HepG2 (cell line): Measurements from ENCODE around the gene LLGL2. TPM values are rescaled to one million over a fixed set of nuclear protein-coding genes. Genes with fewer than 3 reads are reported as not detected.

Experiments
- ASH2L ChIP-seq: fragments of 300-600, 200-600 bp; sonication (generic); IDR thresholded peaks from 2 replicates; pipeline ENCODE4 v1.7.0; 2017; ENCODE audit warnings: low read depth, mild to moderate bottlenecking, moderate library complexity, mixed read lengths, low read length; ENCODE audit not compliant: insufficient read length
- EHMT2 ChIP-seq: fragments of 200-600 bp; sonication (generic); IDR thresholded peaks from 2 replicates; pipeline ENCODE4 v1.7.0; 2017; ENCODE audit warnings: antibody characterized with exemption, low read depth, low read length, borderline replicate concordance
- GTF3A ChIP-seq: sonication (generic); formaldehyde crosslinking; conservative IDR thresholded peaks from 2 replicates; pipeline ENCODE4 v1.4.0; 2020; ENCODE audit warnings: mild to moderate bottlenecking, missing genetic modification reagents
- ISL2 ChIP-seq: sonication (generic); formaldehyde crosslinking; IDR thresholded peaks from 2 replicates; pipeline ENCODE4 v1.5.0; 2020; ENCODE audit warnings: missing genetic modification reagents
- NFE2L2 ChIP-seq: fragments of 150-350 bp; IDR thresholded peaks from 2 replicates; pipeline ENCODE4 v1.6.1; 2014; ENCODE audit warnings: low read length
- NFYC ChIP-seq: IDR thresholded peaks from 2 replicates; pipeline ENCODE4 v1.6.1; 2016; ENCODE audit warnings: missing genetic modification reagents, missing compliant biosample characterization
- RFX5 ChIP-seq: IDR thresholded peaks from 2 replicates; pipeline ENCODE4 v1.6.1; 2011; ENCODE audit warnings: low read depth, low read length, improper control_type of control experiment
- RXRA ChIP-seq: sonication (generic); formaldehyde crosslinking; IDR thresholded peaks from 2 replicates; pipeline ENCODE4 v1.5.1; 2020; ENCODE audit warnings: missing genetic modification reagents
- SAFB2 ChIP-seq: sonication (generic); formaldehyde crosslinking; IDR thresholded peaks from 2 replicates; pipeline ENCODE4 v1.5.1; 2020; ENCODE audit warnings: missing genetic modification reagents, low read depth, mild to moderate bottlenecking, borderline replicate concordance
- SP1 ChIP-seq, 2 experiments: fragments of 450-650 bp in 1 of 2; sonication (generic) in 1 of 2; formaldehyde crosslinking in 1 of 2; IDR thresholded peaks; 2 replicates each; pipeline versions ENCODE4 v1.4.0 to v1.6.1; 2016 to 2020; ENCODE audit warnings: missing genetic modification reagents in 1 of 2
- U2AF1 ChIP-seq: fragments of 200-400 bp; formaldehyde crosslinking; optimal IDR thresholded peaks from 2 replicates; pipeline ENCODE3; 2017; ENCODE audit warnings: mild to moderate bottlenecking, low read depth, low read length
- XBP1 ChIP-seq: sonication (generic); formaldehyde crosslinking; IDR thresholded peaks from 2 replicates; pipeline ENCODE4 v1.5.0; 2020; ENCODE audit warnings: missing genetic modification reagents
- ZEB1 ChIP-seq: IDR thresholded peaks from 2 replicates; pipeline ENCODE4 v1.6.1; 2012; ENCODE audit warnings: mild to moderate bottlenecking, low read depth, inconsistent platforms; ENCODE audit not compliant: insufficient replicate concordance
- ZNF605 ChIP-seq: sonication (generic); formaldehyde crosslinking; IDR thresholded peaks from 2 replicates; pipeline ENCODE4 v1.8.0; 2022; ENCODE audit warnings: mild to moderate bottlenecking, missing genetic modification reagents
- ZNF709 ChIP-seq: sonication (generic); formaldehyde crosslinking; IDR thresholded peaks from 2 replicates; pipeline ENCODE4 v1.5.0; 2020; ENCODE audit warnings: mild to moderate bottlenecking, missing genetic modification reagents
- ZNF781 ChIP-seq: sonication (generic); formaldehyde crosslinking; IDR thresholded peaks from 2 replicates; pipeline ENCODE4 v1.5.1; 2020; ENCODE audit warnings: borderline replicate concordance, mild to moderate bottlenecking, missing genetic modification reagents; ENCODE audit errors: not compliant biosample characterization
- polyA plus RNA-seq, 8 experiments: library from polyadenylated mRNA; depleted of rRNA in 3 of 8; stranded (reverse) in 7 of 8; unstranded in 1 of 8; fragments of >200 nt; fragmentation: Illumina TruSeq in 4 of 8; extraction: Trizol in 4 of 8; gene quantifications; 2 replicates each; pipeline versions ENCODE4 v1.2.1 to v1.2.3, GENCODE V29; 2011 to 2016; ENCODE audit warnings: low read depth in 4 of 8, missing spikeins in 1 of 8, mixed read lengths in 1 of 8; ENCODE audit not compliant: insufficient read depth in 1 of 8
- total RNA-seq, 5 experiments: library from RNA; depleted of rRNA; stranded (reverse); fragments of >200 nt; fragmentation: Illumina TruSeq; extraction: Trizol; gene quantifications; 2 replicates each; pipeline ENCODE4 v1.2.3, GENCODE V29; 2016; ENCODE audit warnings: low read depth in 1 of 5
- TF ChIP-seq, protein P1 (sequence below): sonication (generic); formaldehyde crosslinking; IDR thresholded peaks from 2 replicates; pipeline ENCODE4 v1.8.1; 2023; ENCODE audit warnings: mild to moderate bottlenecking, moderate library complexity, missing genetic modification reagents
- TF ChIP-seq, protein P2 (sequence below): sonication (generic); formaldehyde crosslinking; IDR thresholded peaks from 2 replicates; pipeline ENCODE4 v1.5.1; 2020; ENCODE audit warnings: missing genetic modification reagents, mild to moderate bottlenecking, borderline replicate concordance
- TF ChIP-seq, protein P3 (sequence below): sonication (generic); formaldehyde crosslinking; IDR thresholded peaks from 2 replicates; pipeline ENCODE4 v1.4.0; 2020; ENCODE audit warnings: missing genetic modification reagents
- TF ChIP-seq, protein P4 (sequence below): IDR thresholded peaks from 2 replicates; pipeline ENCODE4 v1.6.1; 2016; ENCODE audit warnings: missing compliant biosample characterization, missing genetic modification reagents, borderline replicate concordance
- TF ChIP-seq, protein P5 (sequence below): sonication (generic); formaldehyde crosslinking; IDR thresholded peaks from 2 replicates; pipeline ENCODE4 v1.4.0; 2020; ENCODE audit warnings: mild to moderate bottlenecking, missing genetic modification reagents

LLGL2 gene
- total and polyA plus RNA-seq, 2 of the 13 experiments (the other 11 are each of a cell fraction or from before 2014, with no cell fraction given), result 83.0 to 86.7 TPM

DNA sequence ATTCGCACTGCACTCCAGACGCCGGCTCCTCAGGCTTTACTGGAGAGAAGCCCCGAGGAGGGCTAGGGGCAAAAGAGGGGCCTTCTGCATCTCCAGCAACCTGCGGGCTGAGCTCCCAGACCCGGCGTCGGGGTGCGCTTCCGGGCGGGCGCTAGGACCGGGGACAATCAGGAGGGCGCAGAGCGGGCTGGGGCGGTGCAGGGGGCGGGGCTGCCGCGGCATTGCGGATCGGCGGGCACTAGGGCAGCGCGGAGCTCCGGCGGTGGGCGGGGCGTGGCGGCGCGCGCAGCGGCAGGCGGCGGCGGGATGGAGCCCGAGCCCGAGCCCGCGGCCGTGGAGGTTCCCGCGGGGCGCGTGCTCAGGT, 9.3 kb upstream of the LLGL2 start, which contains the start of gene TSEN54 (continued):
- TF ChIP-seq SAFB2 (CRISPR knock-in tag) (no peak), ZNF709 (no peak; the same call in 1 of the 2 replicates), GTF3A (CRISPR knock-in tag) (peak; percentile 23; the same call in 1 of the 2 replicates), SP1 (IDR thresholded peaks at IDR 0.05) (no peak), SP1 (CRISPR knock-in tag; IDR thresholded peaks at IDR 0.05) (peak; percentile 98), RXRA (CRISPR knock-in tag) (no peak), EHMT2 (peak; percentile 73; the same call in 1 of the 2 replicates), U2AF1 (peak; percentile 89), RFX5 (no peak), NFE2L2 (no peak), ISL2 (CRISPR knock-in tag) (no peak), ASH2L (peak; percentile 73), ZNF605 (CRISPR knock-in tag) (no peak), NFYC (CRISPR knock-in tag) (no peak), ZEB1 (peak; percentile 81), XBP1 (CRISPR knock-in tag) (no peak), ZNF781 (CRISPR knock-in tag) (no peak)
- TF ChIP-seq, protein P1, sequence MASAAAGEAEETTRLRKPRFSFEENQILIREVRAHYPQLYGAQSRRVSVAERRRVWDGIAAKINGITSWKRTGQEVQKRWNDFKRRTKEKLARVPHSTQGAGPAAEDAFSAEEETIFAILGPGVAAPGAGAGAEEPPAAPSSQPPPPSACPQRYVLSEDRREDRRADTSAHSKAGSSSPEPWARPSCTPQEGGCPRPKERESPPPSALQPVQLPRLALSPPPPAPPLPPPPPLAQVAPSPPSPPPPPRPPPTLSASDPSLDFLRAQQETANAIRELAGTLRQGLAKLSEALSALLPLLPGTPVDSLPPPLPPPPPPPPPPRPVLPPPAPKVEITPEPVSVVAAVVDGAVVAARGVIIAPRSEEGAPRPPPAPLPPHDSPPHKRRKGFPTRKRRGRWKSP (CRISPR knock-in tag), result peak; percentile 78; the same call in 1 of the 2 replicates
- TF ChIP-seq, protein P2, sequence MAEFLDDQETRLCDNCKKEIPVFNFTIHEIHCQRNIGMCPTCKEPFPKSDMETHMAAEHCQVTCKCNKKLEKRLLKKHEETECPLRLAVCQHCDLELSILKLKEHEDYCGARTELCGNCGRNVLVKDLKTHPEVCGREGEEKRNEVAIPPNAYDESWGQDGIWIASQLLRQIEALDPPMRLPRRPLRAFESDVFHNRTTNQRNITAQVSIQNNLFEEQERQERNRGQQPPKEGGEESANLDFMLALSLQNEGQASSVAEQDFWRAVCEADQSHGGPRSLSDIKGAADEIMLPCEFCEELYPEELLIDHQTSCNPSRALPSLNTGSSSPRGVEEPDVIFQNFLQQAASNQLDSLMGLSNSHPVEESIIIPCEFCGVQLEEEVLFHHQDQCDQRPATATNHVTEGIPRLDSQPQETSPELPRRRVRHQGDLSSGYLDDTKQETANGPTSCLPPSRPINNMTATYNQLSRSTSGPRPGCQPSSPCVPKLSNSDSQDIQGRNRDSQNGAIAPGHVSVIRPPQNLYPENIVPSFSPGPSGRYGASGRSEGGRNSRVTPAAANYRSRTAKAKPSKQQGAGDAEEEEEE (CRISPR knock-in tag), result no peak
- TF ChIP-seq, protein P3, sequence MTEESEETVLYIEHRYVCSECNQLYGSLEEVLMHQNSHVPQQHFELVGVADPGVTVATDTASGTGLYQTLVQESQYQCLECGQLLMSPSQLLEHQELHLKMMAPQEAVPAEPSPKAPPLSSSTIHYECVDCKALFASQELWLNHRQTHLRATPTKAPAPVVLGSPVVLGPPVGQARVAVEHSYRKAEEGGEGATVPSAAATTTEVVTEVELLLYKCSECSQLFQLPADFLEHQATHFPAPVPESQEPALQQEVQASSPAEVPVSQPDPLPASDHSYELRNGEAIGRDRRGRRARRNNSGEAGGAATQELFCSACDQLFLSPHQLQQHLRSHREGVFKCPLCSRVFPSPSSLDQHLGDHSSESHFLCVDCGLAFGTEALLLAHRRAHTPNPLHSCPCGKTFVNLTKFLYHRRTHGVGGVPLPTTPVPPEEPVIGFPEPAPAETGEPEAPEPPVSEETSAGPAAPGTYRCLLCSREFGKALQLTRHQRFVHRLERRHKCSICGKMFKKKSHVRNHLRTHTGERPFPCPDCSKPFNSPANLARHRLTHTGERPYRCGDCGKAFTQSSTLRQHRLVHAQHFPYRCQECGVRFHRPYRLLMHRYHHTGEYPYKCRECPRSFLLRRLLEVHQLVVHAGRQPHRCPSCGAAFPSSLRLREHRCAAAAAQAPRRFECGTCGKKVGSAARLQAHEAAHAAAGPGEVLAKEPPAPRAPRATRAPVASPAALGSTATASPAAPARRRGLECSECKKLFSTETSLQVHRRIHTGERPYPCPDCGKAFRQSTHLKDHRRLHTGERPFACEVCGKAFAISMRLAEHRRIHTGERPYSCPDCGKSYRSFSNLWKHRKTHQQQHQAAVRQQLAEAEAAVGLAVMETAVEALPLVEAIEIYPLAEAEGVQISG, result peak; percentile 16; the same call in 1 of the 2 replicates
- TF ChIP-seq, protein P4, sequence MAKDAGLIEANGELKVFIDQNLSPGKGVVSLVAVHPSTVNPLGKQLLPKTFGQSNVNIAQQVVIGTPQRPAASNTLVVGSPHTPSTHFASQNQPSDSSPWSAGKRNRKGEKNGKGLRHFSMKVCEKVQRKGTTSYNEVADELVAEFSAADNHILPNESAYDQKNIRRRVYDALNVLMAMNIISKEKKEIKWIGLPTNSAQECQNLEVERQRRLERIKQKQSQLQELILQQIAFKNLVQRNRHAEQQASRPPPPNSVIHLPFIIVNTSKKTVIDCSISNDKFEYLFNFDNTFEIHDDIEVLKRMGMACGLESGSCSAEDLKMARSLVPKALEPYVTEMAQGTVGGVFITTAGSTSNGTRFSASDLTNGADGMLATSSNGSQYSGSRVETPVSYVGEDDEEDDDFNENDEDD (CRISPR knock-in tag), result peak; percentile 83
- TF ChIP-seq, protein P5, sequence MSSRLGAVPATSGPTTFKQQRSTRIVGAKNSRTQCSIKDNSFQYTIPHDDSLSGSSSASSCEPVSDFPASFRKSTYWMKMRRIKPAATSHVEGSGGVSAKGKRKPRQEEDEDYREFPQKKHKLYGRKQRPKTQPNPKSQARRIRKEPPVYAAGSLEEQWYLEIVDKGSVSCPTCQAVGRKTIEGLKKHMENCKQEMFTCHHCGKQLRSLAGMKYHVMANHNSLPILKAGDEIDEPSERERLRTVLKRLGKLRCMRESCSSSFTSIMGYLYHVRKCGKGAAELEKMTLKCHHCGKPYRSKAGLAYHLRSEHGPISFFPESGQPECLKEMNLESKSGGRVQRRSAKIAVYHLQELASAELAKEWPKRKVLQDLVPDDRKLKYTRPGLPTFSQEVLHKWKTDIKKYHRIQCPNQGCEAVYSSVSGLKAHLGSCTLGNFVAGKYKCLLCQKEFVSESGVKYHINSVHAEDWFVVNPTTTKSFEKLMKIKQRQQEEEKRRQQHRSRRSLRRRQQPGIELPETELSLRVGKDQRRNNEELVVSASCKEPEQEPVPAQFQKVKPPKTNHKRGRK (CRISPR knock-in tag), result no peak
